Measurements from ENCODE around the gene EPHA4. TPM values are rescaled to one million over a fixed set of nuclear protein-coding genes. Genes with fewer than 3 reads are reported as not detected.

The EPHA4 gene
- total RNA-seq, 2 donors from 2014 or later, result 12.0 to 88.8 TPM

- Histone ChIP-seq H3K4me1 (replicated peaks) (no peaks in the 10 kb centered on the region), H3K9me3 (no peaks in the 10 kb centered on the region), H3K27me3 (replicated peaks; ENCODE audit: insufficient read depth) (no peaks in the 10 kb centered on the region), H3K4me3 (no peak overlapping the region), H3K36me3 (no peaks in the 10 kb centered on the region), H3K27ac (no peak overlapping the region)
- no peak for DNase-seq (ENCODE audit: low spot score)
- TF ChIP-seq CTCF (IDR thresholded peaks at IDR 0.05) (no peak), POLR2AphosphoS5 (IDR thresholded peaks at IDR 0.05) (no peak), POLR2A (IDR thresholded peaks at IDR 0.05) (no peak)
- 83% methylated on average over 3 of the region's 3 CpGs for WGBS
- intact Hi-C loops (cut with DNase I), result no loop called here
Measured at GRCh38 chr2:221567231-221567760, 4.8 kb downstream of the EPHA4 start.

GRCh38 chr2:221563270-221563985, 8.7 kb downstream of the EPHA4 start:
- H3K9me3 ChIP-seq, result no peaks in the 10 kb centered on the region
- WGBS, result 94% methylated on average over 14 of the region's 14 CpGs
- H3K36me3 ChIP-seq, result no peaks in the 10 kb centered on the region
- H3K4me1 ChIP-seq (replicated peaks), result no peaks in the 10 kb centered on the region
- no peak for TF ChIP-seq POLR2A (IDR thresholded peaks at IDR 0.05)
- TF ChIP-seq POLR2AphosphoS5 (IDR thresholded peaks at IDR 0.05), result no peak
- no peak for TF ChIP-seq CTCF (IDR thresholded peaks at IDR 0.05)
- no peak overlapping the region for H3K27ac ChIP-seq
- no peaks in the 10 kb centered on the region for H3K27me3 ChIP-seq (replicated peaks; ENCODE audit: insufficient read depth)
- H3K4me3 ChIP-seq, result no peak overlapping the region
- intact Hi-C loops (cut with DNase I), result no loop called here
- no peak for DNase-seq (ENCODE audit: low spot score)

- TF ChIP-seq CTCF (IDR thresholded peaks at IDR 0.05) (no peak), POLR2A (IDR thresholded peaks at IDR 0.05) (no peak), POLR2AphosphoS5 (IDR thresholded peaks at IDR 0.05) (no peak)
- H3K36me3 ChIP-seq, result no peaks in the 10 kb centered on the region
- no peak for DNase-seq (ENCODE audit: low spot score)
- no peak overlapping the region for H3K4me3 ChIP-seq
- no peaks in the 10 kb centered on the region for H3K9me3 ChIP-seq
- H3K4me1 ChIP-seq (replicated peaks), result no peaks in the 10 kb centered on the region
- no peaks in the 10 kb centered on the region for H3K27me3 ChIP-seq (replicated peaks; ENCODE audit: insufficient read depth)
- no peak overlapping the region for H3K27ac ChIP-seq
- intact Hi-C loops (cut with DNase I), result no loop called here
- 97% methylated on average over 1 of the region's 1 CpG for WGBS
Measured at GRCh38 chr2:221562226-221562625, 9.9 kb downstream of the EPHA4 start.

GRCh38 chr2:221561770-221562169, 10.3 kb downstream of the EPHA4 start:
- Histone ChIP-seq H3K4me1 (replicated peaks) (no peaks in the 10 kb centered on the region), H3K9me3 (no peaks in the 10 kb centered on the region), H3K27ac (no peak overlapping the region), H3K36me3 (no peaks in the 10 kb centered on the region), H3K4me3 (no peak overlapping the region), H3K27me3 (replicated peaks; ENCODE audit: insufficient read depth) (no peaks in the 10 kb centered on the region)
- intact Hi-C loops (cut with DNase I), result no loop called here
- 83% methylated on average over 4 of the region's 4 CpGs for WGBS
- DNase-seq (ENCODE audit: low spot score), result no peak
- TF ChIP-seq CTCF (IDR thresholded peaks at IDR 0.05), result no peak
- TF ChIP-seq POLR2A (IDR thresholded peaks at IDR 0.05), result no peak
- TF ChIP-seq POLR2AphosphoS5 (IDR thresholded peaks at IDR 0.05), result no peak

- no peak overlapping the region for H3K27ac ChIP-seq
- no peaks in the 10 kb centered on the region for H3K9me3 ChIP-seq
- no peaks in the 10 kb centered on the region for H3K27me3 ChIP-seq (replicated peaks; ENCODE audit: insufficient read depth)
- no peaks in the 10 kb centered on the region for H3K36me3 ChIP-seq
- 88% methylated on average over 5 of the region's 5 CpGs for WGBS
- intact Hi-C loops (cut with DNase I), result no loop called here
- no peak overlapping the region for H3K4me3 ChIP-seq
- TF ChIP-seq POLR2AphosphoS5 (IDR thresholded peaks at IDR 0.05), result no peak
- TF ChIP-seq POLR2A (IDR thresholded peaks at IDR 0.05), result no peak
- TF ChIP-seq CTCF (IDR thresholded peaks at IDR 0.05), result no peak
- H3K4me1 ChIP-seq (replicated peaks), result no peaks in the 10 kb centered on the region
- DNase-seq (ENCODE audit: low spot score), result no peak
Measured at GRCh38 chr2:221559991-221560390, 12.1 kb downstream of the EPHA4 start.

All from prostate gland (tissue), 2 donors.